Nephron (organoid): ENCODE results near the gene CDC42SE2.

Experiments used
- H3K27ac Mint-ChIP-seq, 3 experiments: 2 replicates each; pipeline ENCODE4 v1.8.0; 2020; ENCODE audit warnings: mixed read lengths in 3 of 3, mild to moderate bottlenecking in 2 of 3, moderate library complexity in 1 of 3
- H3K27me3 Mint-ChIP-seq: 2 replicates; pipeline ENCODE4 v1.8.0; 2021; ENCODE audit warnings: low read depth, mild to moderate bottlenecking, moderate library complexity, mixed read lengths
- H3K36me3 Mint-ChIP-seq: 2 replicates; pipeline ENCODE4 v1.8.0; 2020; ENCODE audit warnings: low read depth, mixed read lengths
- H3K4me1 Mint-ChIP-seq: 2 replicates; pipeline ENCODE4 v1.8.0; 2020; ENCODE audit warnings: mixed read lengths
- H3K4me3 Mint-ChIP-seq, 3 experiments: 2 replicates each; pipeline ENCODE4 v1.8.0; 2020; ENCODE audit warnings: mild to moderate bottlenecking in 3 of 3, mixed read lengths in 3 of 3, moderate library complexity in 2 of 3
- H3K9me3 Mint-ChIP-seq: 2 replicates; pipeline ENCODE4 v1.8.0; 2020; ENCODE audit warnings: mixed read lengths
- CTCF ChIP-seq, 3 experiments: fragments of 200-600 bp; sonication (generic); IDR thresholded peaks; one replicate each; pipeline ENCODE4 v1.5.0; 2021; ENCODE audit warnings: antibody characterized with exemption in 3 of 3; ENCODE audit not compliant: unreplicated experiment in 3 of 3

CDC42SE2 gene

DNA sequence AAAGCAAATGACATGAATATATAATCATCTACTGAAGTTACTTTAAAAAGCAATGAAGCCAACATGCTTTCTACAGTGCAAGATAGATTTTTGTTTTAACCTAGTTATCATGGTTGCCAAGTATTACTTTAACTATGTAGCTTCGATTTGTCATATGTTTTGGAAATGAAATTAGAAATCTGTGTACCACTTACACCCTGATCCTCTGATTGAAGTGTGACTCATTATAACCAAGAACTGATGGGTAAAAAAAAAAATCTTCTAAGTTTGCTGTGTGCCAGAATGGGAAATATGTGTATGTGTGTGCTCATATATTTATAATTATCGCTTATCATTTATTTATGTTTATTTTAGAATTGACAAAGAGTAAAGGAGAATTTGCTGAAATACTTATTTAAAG, 9.1 kb upstream of the CDC42SE2 start:
- Mint-ChIP-seq H3K4me1 (no peaks in the 10 kb centered on the region), H3K27ac (no peak overlapping the region), H3K27me3 (peaks cover under 1% of the 10 kb centered on the region)

GRCh38 chr5:131256507-131256823, 7.4 kb upstream of the CDC42SE2 start:
- no peaks in the 10 kb centered on the region for H3K27me3 Mint-ChIP-seq
- no peak overlapping the region for H3K27ac Mint-ChIP-seq
- H3K4me3 Mint-ChIP-seq, result no peak overlapping the region
- H3K4me1 Mint-ChIP-seq, result no peaks in the 10 kb centered on the region
- no peaks in the 10 kb centered on the region for H3K9me3 Mint-ChIP-seq
- no peaks in the 10 kb centered on the region for H3K36me3 Mint-ChIP-seq
- TF ChIP-seq CTCF (IDR thresholded peaks at IDR 0.05; ENCODE audit: unreplicated experiment in 3 of 3), result no peak

More for the DNA sequence above, 9.1 kb upstream of the CDC42SE2 start:
- no peaks in the 10 kb centered on the region for H3K9me3 Mint-ChIP-seq
- H3K36me3 Mint-ChIP-seq, result no peaks in the 10 kb centered on the region
- no peak overlapping the region for H3K4me3 Mint-ChIP-seq
- no peak for TF ChIP-seq CTCF (IDR thresholded peaks at IDR 0.05; ENCODE audit: unreplicated experiment in 3 of 3)

- Mint-ChIP-seq H3K27me3 (no peaks in the 10 kb centered on the region), H3K4me3 (no peak overlapping the region), H3K9me3 (no peaks in the 10 kb centered on the region), H3K27ac (no peak overlapping the region), H3K4me1 (peaks cover 7% of the 10 kb centered on the region), H3K36me3 (no peaks in the 10 kb centered on the region)
- TF ChIP-seq CTCF (IDR thresholded peaks at IDR 0.05; ENCODE audit: unreplicated experiment in 3 of 3), result no peak
These were observed 5.1 kb upstream of the CDC42SE2 start for GRCh38 chr5:131258733-131259132.

- no peak overlapping the region for H3K27ac Mint-ChIP-seq
- H3K4me3 Mint-ChIP-seq, result no peak overlapping the region
- H3K36me3 Mint-ChIP-seq, result no peaks in the 10 kb centered on the region
- H3K4me1 Mint-ChIP-seq, result peaks cover 7% of the 10 kb centered on the region
- TF ChIP-seq CTCF (IDR thresholded peaks at IDR 0.05; ENCODE audit: unreplicated experiment in 3 of 3), result no peak
- H3K9me3 Mint-ChIP-seq, result no peaks in the 10 kb centered on the region
- no peaks in the 10 kb centered on the region for H3K27me3 Mint-ChIP-seq
These were observed 4.5 kb upstream of the CDC42SE2 start for GRCh38 chr5:131259326-131259725.

DNA sequence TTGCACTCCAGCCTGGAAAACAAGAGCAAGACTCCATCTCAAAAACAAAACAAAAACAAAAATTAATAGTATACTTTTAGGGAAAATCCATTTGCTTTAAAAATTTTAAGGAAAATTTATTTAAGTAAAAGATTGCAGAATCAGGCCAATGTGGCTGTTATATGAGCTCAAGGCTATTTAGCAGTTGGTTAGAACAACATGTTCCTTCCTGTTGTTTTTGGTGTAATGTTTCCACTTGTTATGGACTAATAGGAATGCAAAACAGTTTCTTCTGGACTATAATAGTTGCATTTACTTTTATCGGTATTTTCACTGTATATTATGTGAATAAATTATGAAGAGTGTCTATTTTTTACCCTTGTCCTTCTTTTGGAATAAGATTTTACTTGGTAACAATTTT, 3.0 kb upstream of the CDC42SE2 start:
- no peak for TF ChIP-seq CTCF (IDR thresholded peaks at IDR 0.05; ENCODE audit: unreplicated experiment in 3 of 3)
- no peaks in the 10 kb centered on the region for H3K27me3 Mint-ChIP-seq
- H3K4me3 Mint-ChIP-seq, result peak overlapping the region in 1 of 3 experiments; percentile 40
- peaks cover 16% of the 10 kb centered on the region for H3K4me1 Mint-ChIP-seq
- H3K36me3 Mint-ChIP-seq, result no peaks in the 10 kb centered on the region
- no peaks in the 10 kb centered on the region for H3K9me3 Mint-ChIP-seq
- H3K27ac Mint-ChIP-seq, result no peak overlapping the region

DNA sequence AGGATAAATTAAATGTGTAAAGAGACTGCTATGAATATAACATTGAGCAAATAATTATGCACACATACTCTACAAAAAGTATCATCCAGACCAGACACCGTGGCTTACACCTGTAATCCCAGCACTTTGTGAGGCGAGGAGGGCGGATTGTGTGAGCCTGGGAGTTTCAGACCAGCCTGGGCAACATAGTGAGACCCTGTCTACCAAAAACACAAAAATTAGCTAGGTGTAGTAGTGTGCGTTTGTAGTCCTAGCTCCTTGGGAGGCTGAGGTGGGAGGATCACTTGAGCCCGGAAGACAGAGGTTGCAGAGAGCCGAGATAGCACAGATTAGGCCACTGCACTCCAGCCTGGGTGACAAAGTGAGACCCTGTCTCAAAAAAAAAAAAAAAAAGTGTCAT, 2.4 kb upstream of the CDC42SE2 start:
- H3K36me3 Mint-ChIP-seq, result no peaks in the 10 kb centered on the region
- H3K9me3 Mint-ChIP-seq, result no peaks in the 10 kb centered on the region
- H3K27me3 Mint-ChIP-seq, result no peaks in the 10 kb centered on the region
- TF ChIP-seq CTCF (IDR thresholded peaks at IDR 0.05; ENCODE audit: unreplicated experiment in 3 of 3), result no peak
- peak overlapping the region in 1 of 3 experiments; percentile 37 for H3K4me3 Mint-ChIP-seq
- no peak overlapping the region for H3K27ac Mint-ChIP-seq
- peaks cover 16% of the 10 kb centered on the region for H3K4me1 Mint-ChIP-seq
